H9 (cell line): ENCODE measurements around the gene SAC3D1. TPM values are rescaled to one million over a fixed set of nuclear protein-coding genes. Genes with fewer than 3 reads are reported as not detected.
A peak's percentile ranks its signal among the peaks of the same experiment; 100 is the strongest.

Experiments
- DNase-seq: peaks from one replicate; pipeline ENCODE4 v3.0.0-alpha.2; 2017
- H2AFZ ChIP-seq: one replicate; pipeline ENCODE4 v1.6.1; 2013; ENCODE audit warnings: mild to moderate bottlenecking, low read length, control low read depth, moderate library complexity
- H2AK5ac ChIP-seq: 2 replicates; pipeline ENCODE4 v1.6.1; 2013; ENCODE audit warnings: low read length, control low read depth, mixed read lengths; ENCODE audit not compliant: insufficient read length
- H2BK120ac ChIP-seq: one replicate; pipeline ENCODE4 v1.6.1; 2013; ENCODE audit warnings: low read depth, mild to moderate bottlenecking, low read length, control low read depth, inconsistent platforms; ENCODE audit not compliant: poor library complexity, severe bottlenecking
- H2BK12ac ChIP-seq: 2 replicates; pipeline ENCODE4 v1.6.1; 2013; ENCODE audit warnings: low read length, control low read depth, mixed read lengths, low read depth; ENCODE audit not compliant: insufficient read length
- H2BK15ac ChIP-seq: 2 replicates; pipeline ENCODE4 v1.6.1; 2013; ENCODE audit warnings: low read depth, low read length, control low read depth
- H2BK20ac ChIP-seq: one replicate; pipeline ENCODE4 v1.6.1; 2013; ENCODE audit warnings: low read depth, mild to moderate bottlenecking, low read length, control low read depth, inconsistent platforms; ENCODE audit not compliant: poor library complexity, severe bottlenecking
- H2BK5ac ChIP-seq: 2 replicates; pipeline ENCODE4 v1.6.1; 2013; ENCODE audit warnings: low read length, control low read depth, mixed read lengths; ENCODE audit not compliant: insufficient read length
- H3K14ac ChIP-seq: 2 replicates; pipeline ENCODE4 v1.6.1; 2013; ENCODE audit warnings: low read length, control low read depth; ENCODE audit not compliant: insufficient read depth
- H3K18ac ChIP-seq: 2 replicates; pipeline ENCODE4 v1.6.1; 2013; ENCODE audit warnings: low read depth, mild to moderate bottlenecking, mixed read lengths, low read length, control low read depth; ENCODE audit not compliant: insufficient read length
- H3K23ac ChIP-seq: 2 replicates; pipeline ENCODE4 v1.6.1; 2013; ENCODE audit warnings: low read length, control low read depth, mixed read lengths, low read depth; ENCODE audit not compliant: insufficient read length
- H3K23me2 ChIP-seq: 2 replicates; pipeline ENCODE4 v1.6.1; 2013; ENCODE audit warnings: low read depth, mild to moderate bottlenecking, mixed read lengths, low read length, control low read depth; ENCODE audit not compliant: insufficient read length, poor library complexity, severe bottlenecking
- H3K27ac ChIP-seq: 2 replicates; pipeline ENCODE4 v1.5.1; 2013; ENCODE audit warnings: low read length, control low read depth, mixed read lengths, low read depth; ENCODE audit not compliant: insufficient read length
- H3K27me3 ChIP-seq: 2 replicates; pipeline ENCODE4 v1.6.1; 2013; ENCODE audit warnings: low read length, control low read depth, inconsistent platforms; ENCODE audit not compliant: insufficient read depth
- H3K4ac ChIP-seq: 2 replicates; pipeline ENCODE4 v1.6.1; 2013; ENCODE audit warnings: low read depth, mild to moderate bottlenecking, control low read depth, inconsistent platforms, low read length, moderate library complexity
- H3K4me1 ChIP-seq: 2 replicates; pipeline ENCODE4 v1.6.1; 2013; ENCODE audit warnings: low read length, control low read depth, inconsistent platforms; ENCODE audit not compliant: insufficient read depth
- H3K4me2 ChIP-seq: 2 replicates; pipeline ENCODE4 v1.6.1; 2013; ENCODE audit warnings: low read length, control low read depth, mixed read lengths; ENCODE audit not compliant: insufficient read length, insufficient read depth
- H3K56ac ChIP-seq: 2 replicates; pipeline ENCODE4 v1.6.1; 2013; ENCODE audit warnings: low read depth, mild to moderate bottlenecking, mixed read lengths, low read length, control low read depth; ENCODE audit not compliant: insufficient read length
- H3K79me1 ChIP-seq: 2 replicates; pipeline ENCODE4 v1.6.1; 2013; ENCODE audit warnings: low read depth, mild to moderate bottlenecking, moderate library complexity, low read length, control low read depth, inconsistent platforms; ENCODE audit not compliant: insufficient read depth, poor library complexity, severe bottlenecking
- H3K79me2 ChIP-seq: 2 replicates; pipeline ENCODE4 v1.6.1; 2013; ENCODE audit warnings: low read length, control low read depth, inconsistent platforms; ENCODE audit not compliant: insufficient read depth
- H3K9ac ChIP-seq: 2 replicates; pipeline ENCODE4 v1.6.1; 2013; ENCODE audit warnings: low read length, control low read depth, mixed read lengths; ENCODE audit not compliant: insufficient read length; ENCODE audit errors: extremely low read depth
- H3K9me3 ChIP-seq: one replicate; pipeline ENCODE4 v1.6.1; 2013; ENCODE audit warnings: low read depth, low read length, inconsistent platforms; ENCODE audit not compliant: control insufficient read depth
- H3T11ph ChIP-seq: one replicate; pipeline ENCODE4 v1.6.1; 2013; ENCODE audit warnings: mild to moderate bottlenecking, low read length, control low read depth, inconsistent platforms
- H4K20me1 ChIP-seq: one replicate; pipeline ENCODE4 v1.6.1; 2013; ENCODE audit not compliant: control insufficient read depth, insufficient read length, insufficient read depth
- H4K5ac ChIP-seq: 2 replicates; pipeline ENCODE4 v1.6.1; 2013; ENCODE audit warnings: low read depth, mild to moderate bottlenecking, mixed read lengths, low read length, control low read depth; ENCODE audit not compliant: insufficient read length
- H4K8ac ChIP-seq: replicated peaks from 2 replicates; pipeline ENCODE4 v1.6.1; 2013; ENCODE audit warnings: low read length, control low read depth, mixed read lengths, low read depth; ENCODE audit not compliant: insufficient read length
- H4K91ac ChIP-seq: 2 replicates; pipeline ENCODE4 v1.6.1; 2013; ENCODE audit warnings: low read depth, mild to moderate bottlenecking, moderate library complexity, mixed read lengths, low read length, control low read depth; ENCODE audit not compliant: insufficient read length
- H3K27ac Mint-ChIP-seq, 3 experiments: 2 replicates in 2 of 3; 3 replicates in 1 of 3; pipeline ENCODE4 v1.8.0; 2020 to 2021; ENCODE audit warnings: mixed read lengths in 3 of 3, mild to moderate bottlenecking in 1 of 3, moderate library complexity in 1 of 3
- H3K27me3 Mint-ChIP-seq: 2 replicates; pipeline ENCODE4 v1.8.0; 2021; ENCODE audit warnings: low read depth, mild to moderate bottlenecking, moderate library complexity, mixed read lengths
- H3K36me3 Mint-ChIP-seq, 3 experiments: 2 replicates in 2 of 3; 3 replicates in 1 of 3; pipeline ENCODE4 v1.8.0; 2020 to 2021; ENCODE audit warnings: low read depth in 3 of 3, mixed read lengths in 3 of 3; ENCODE audit not compliant: insufficient read depth in 1 of 3
- H3K4me1 Mint-ChIP-seq, 2 experiments: 2 replicates each; pipeline ENCODE4 v1.8.0; 2020; ENCODE audit warnings: mixed read lengths in 2 of 2
- H3K4me3 Mint-ChIP-seq, 2 experiments: 2 replicates in 1 of 2; 3 replicates in 1 of 2; pipeline ENCODE4 v1.8.0; 2020 to 2021; ENCODE audit warnings: mild to moderate bottlenecking in 2 of 2, mixed read lengths in 2 of 2, moderate library complexity in 1 of 2
- H3K9me3 Mint-ChIP-seq, 2 experiments: 2 replicates in 1 of 2; 3 replicates in 1 of 2; pipeline ENCODE4 v1.8.0; 2020; ENCODE audit warnings: mild to moderate bottlenecking in 2 of 2, mixed read lengths in 2 of 2, moderate library complexity in 1 of 2
- WGBS: extraction: QIAGEN DNeasy Blood & Tissue Kit; methylation state at CpG from one replicate; pipeline ENCODE4 v1.1.7; 2013; ENCODE audit warnings: missing lambda C conversion rate, low lambda C conversion rate, mixed read lengths; ENCODE audit not compliant: insufficient read length; ENCODE audit errors: extremely low coverage; 5-methylcytosine and 5-hydroxymethylcytosine counted together
- total RNA-seq: library from RNA; stranded (reverse); gene quantifications from 2 replicates; pipeline ENCODE4 v1.2.1, GENCODE V29; 2021
- TF ChIP-seq, protein P1 (sequence below): fragments of 200-600 bp; sonication (generic); conservative IDR thresholded peaks from 3 replicates; pipeline ENCODE4 v1.8.0; 2021; ENCODE audit warnings: antibody characterized with exemption, mild to moderate bottlenecking

The SAC3D1 gene
- total RNA-seq, 1 experiment from 2014 or later, result 20.7 TPM

DNA sequence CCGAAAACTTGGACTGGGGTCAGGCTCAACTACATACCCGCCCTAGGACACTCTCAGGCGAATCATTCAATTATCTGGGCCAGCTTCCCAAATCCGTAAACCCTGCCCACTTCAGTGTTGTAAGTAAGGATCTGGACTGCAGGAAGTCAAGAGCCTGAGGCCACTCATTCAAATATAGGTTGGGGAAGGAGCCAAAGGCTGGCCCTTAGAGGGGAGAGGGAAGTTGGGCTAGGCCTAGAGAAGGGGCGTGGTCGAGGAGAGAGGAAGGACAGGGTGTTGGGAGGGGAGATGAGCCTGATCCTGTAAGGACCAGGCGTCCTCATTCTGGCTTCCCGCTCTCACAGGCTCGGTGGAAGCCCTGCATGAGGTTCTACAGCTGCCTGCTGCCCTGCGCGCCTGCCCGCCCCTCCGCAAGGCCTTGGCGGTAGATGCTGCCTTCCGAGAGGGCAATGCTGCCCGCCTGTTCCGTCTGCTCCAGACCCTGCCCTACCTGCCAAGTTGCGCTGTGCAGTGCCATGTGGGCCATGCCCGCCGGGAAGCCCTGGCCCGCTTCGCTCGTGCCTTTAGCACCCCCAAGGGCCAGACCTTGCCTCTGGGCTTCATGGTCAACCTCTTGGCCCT, 3.0 kb downstream of the SAC3D1 start:
- H3K27me3 ChIP-seq, result no peaks in the 10 kb centered on the region
- Mint-ChIP-seq H3K9me3 (no peaks in the 10 kb centered on the region), H3K4me3 (peak overlapping the region in 1 of 2 experiments; percentile 48; a peak in 2 of 5 replicates), H3K27ac (no peak overlapping the region; a peak in 2 of 7 replicates), H3K36me3 (peaks cover 5 to 25% (median 25%) of the 10 kb centered on the region in 3 experiments; a peak in 6 of 7 replicates), H3K27me3 (no peaks in the 10 kb centered on the region), H3K4me1 (peaks cover 9 to 20% of the 10 kb centered on the region in 2 experiments)
- H2BK20ac ChIP-seq, result no peak overlapping the region
- peaks cover 2% of the 10 kb centered on the region; the same call in 1 of the 2 replicates for H3K79me2 ChIP-seq
- H3K9ac ChIP-seq, result no peak overlapping the region
- no peak overlapping the region for H2BK15ac ChIP-seq
- H2AK5ac ChIP-seq, result no peak overlapping the region
- TF ChIP-seq, protein P1, sequence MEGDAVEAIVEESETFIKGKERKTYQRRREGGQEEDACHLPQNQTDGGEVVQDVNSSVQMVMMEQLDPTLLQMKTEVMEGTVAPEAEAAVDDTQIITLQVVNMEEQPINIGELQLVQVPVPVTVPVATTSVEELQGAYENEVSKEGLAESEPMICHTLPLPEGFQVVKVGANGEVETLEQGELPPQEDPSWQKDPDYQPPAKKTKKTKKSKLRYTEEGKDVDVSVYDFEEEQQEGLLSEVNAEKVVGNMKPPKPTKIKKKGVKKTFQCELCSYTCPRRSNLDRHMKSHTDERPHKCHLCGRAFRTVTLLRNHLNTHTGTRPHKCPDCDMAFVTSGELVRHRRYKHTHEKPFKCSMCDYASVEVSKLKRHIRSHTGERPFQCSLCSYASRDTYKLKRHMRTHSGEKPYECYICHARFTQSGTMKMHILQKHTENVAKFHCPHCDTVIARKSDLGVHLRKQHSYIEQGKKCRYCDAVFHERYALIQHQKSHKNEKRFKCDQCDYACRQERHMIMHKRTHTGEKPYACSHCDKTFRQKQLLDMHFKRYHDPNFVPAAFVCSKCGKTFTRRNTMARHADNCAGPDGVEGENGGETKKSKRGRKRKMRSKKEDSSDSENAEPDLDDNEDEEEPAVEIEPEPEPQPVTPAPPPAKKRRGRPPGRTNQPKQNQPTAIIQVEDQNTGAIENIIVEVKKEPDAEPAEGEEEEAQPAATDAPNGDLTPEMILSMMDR, result no peak
- H2BK5ac ChIP-seq, result no peak overlapping the region
- no CpG with 5 or more reads among the region's 23 CpGs for WGBS
- H3K4me2 ChIP-seq, result no peak overlapping the region
- H3K14ac ChIP-seq, result no peak overlapping the region
- peaks cover 4% of the 10 kb centered on the region for H3K23me2 ChIP-seq
- H4K8ac ChIP-seq, result no peak overlapping the region
- H3K23ac ChIP-seq, result no peak overlapping the region
- no peak overlapping the region for H4K91ac ChIP-seq
- no peaks in the 10 kb centered on the region for H3K79me1 ChIP-seq
- no peak overlapping the region for H3K4ac ChIP-seq
- H3K56ac ChIP-seq, result no peak overlapping the region
- no peak overlapping the region for H2AFZ ChIP-seq
- no peak overlapping the region for H3T11ph ChIP-seq
- no peak overlapping the region for H3K18ac ChIP-seq
- no peak overlapping the region for H3K27ac ChIP-seq
- H4K5ac ChIP-seq, result no peak overlapping the region
- no peak overlapping the region for H2BK120ac ChIP-seq
- no peaks in the 10 kb centered on the region for H4K20me1 ChIP-seq
- no peaks in the 10 kb centered on the region for H3K9me3 ChIP-seq
- no peak overlapping the region for H2BK12ac ChIP-seq
- no peak for DNase-seq
- H3K4me1 ChIP-seq, result no peaks in the 10 kb centered on the region
